ENCODE measurements around the gene SF3B5. TPM values are rescaled to one million over a fixed set of nuclear protein-coding genes. Genes with fewer than 3 reads are reported as not detected.

SF3B5 gene
- total and polyA plus RNA-seq, 2 of the 8 experiments (the other 6 are each of a cell fraction or from before 2014, with no cell fraction given): 195 to 588 TPM

DNA sequence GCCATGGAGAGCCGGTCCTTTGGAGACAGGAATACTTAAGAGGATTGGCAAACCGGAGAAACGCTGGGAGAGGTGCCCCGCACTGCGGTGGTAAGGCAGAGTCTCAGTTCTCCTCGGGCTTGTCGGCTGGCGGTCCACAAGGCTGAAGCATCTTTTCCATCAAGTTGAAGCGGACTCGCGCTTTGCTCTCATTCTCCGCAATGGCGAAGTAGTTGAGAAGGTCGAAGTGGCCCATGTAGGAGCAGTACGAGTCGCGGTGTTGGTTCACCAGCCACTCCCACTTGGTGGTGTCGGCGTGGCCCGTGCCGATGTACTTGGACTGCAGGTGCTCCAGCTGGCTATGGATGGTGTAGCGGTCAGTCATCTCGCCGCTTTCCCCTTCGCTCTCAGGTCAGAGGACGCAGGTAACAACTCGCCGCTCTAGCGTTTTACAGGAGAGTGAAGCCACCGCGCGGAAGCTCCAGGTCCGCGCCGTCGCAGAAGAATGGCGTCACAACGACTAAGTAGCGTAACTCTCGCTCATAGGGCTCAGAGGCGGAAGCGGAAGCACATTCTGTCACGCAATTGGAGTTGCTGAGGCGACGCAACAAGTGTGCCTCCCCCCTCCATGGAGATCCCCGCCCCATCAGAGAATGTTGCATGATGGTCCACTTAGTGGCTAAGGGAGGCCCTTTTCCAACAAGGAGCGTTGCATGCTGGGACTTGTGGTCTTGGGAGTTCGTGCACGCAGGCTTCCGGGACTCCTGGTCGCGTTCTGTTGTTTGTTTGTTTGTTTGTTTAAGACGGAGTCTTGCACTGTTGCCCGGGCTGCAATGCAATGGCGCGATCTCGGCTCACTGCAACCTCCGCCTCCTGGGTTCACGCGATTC lies at the start of gene SF3B5 (continued):
- TF ChIP-seq NANOG (IDR thresholded peaks at IDR 0.05; ENCODE audit: insufficient read depth, low read depth, low read length, poor library complexity, severe bottlenecking): no peak
- TF ChIP-seq TAF1 (IDR thresholded peaks at IDR 0.05; ENCODE audit: low read depth, low read length): peak; percentile 99
- TF ChIP-seq E2F6 (IDR thresholded peaks at IDR 0.05): 0 out of 2 replicates have a peak, but pooled peaks have one; percentile 10
- no peak for TF ChIP-seq EP300 (IDR thresholded peaks at IDR 0.05; ENCODE audit: borderline replicate concordance in 1 of 2, low read depth in 2 of 2, low read length in 2 of 2)
- TF ChIP-seq HDAC6 (IDR thresholded peaks at IDR 0.05; ENCODE audit: low read depth, low read length): no peak
- no peak; the same call in 1 of the 2 replicates for TF ChIP-seq KDM1A (IDR thresholded peaks at IDR 0.05; ENCODE audit: borderline replicate concordance, low read length)
- TF ChIP-seq SIX5 (IDR thresholded peaks at IDR 0.05; ENCODE audit: low read depth, low read length): peak; percentile 59
- TF ChIP-seq NRF1 (IDR thresholded peaks at IDR 0.05; ENCODE audit: low read depth, low read length): no peak
- TF ChIP-seq RNF2 (IDR thresholded peaks at IDR 0.05; ENCODE audit: borderline replicate concordance, low read depth, low read length, missing control alignments, poor library complexity, severe bottlenecking): no peak
- no peak for TF ChIP-seq EGR1 (IDR thresholded peaks at IDR 0.05; ENCODE audit: borderline replicate concordance, low read depth, low read length)
- TF ChIP-seq TBP (IDR thresholded peaks at IDR 0.05; ENCODE audit: low read depth, low read length): peak; percentile 97
- TF ChIP-seq GTF2F1 (IDR thresholded peaks at IDR 0.05; ENCODE audit: borderline replicate concordance, low read depth, low read length): no peak
- no peak for TF ChIP-seq JUN (IDR thresholded peaks at IDR 0.05; ENCODE audit: low read depth, low read length)
- TF ChIP-seq BCL11A (IDR thresholded peaks at IDR 0.05; ENCODE audit: low read depth in 2 of 2, low read length in 2 of 2): no peak
- TF ChIP-seq, protein P1, sequence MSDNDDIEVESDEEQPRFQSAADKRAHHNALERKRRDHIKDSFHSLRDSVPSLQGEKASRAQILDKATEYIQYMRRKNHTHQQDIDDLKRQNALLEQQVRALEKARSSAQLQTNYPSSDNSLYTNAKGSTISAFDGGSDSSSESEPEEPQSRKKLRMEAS (IDR thresholded peaks at IDR 0.05): peak; percentile 73
- TF ChIP-seq, protein P2, sequence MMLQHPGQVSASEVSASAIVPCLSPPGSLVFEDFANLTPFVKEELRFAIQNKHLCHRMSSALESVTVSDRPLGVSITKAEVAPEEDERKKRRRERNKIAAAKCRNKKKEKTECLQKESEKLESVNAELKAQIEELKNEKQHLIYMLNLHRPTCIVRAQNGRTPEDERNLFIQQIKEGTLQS (IDR thresholded peaks at IDR 0.05; ENCODE audit: insufficient read depth, low read depth, low read length): peak; percentile 85
- no peak for TF ChIP-seq RXRA (IDR thresholded peaks at IDR 0.05; ENCODE audit: insufficient read depth, low read depth, low read length)
- TF ChIP-seq KDM5A (IDR thresholded peaks at IDR 0.05; ENCODE audit: low read length): peak; percentile 89
- peak; percentile 96 for TF ChIP-seq RBBP5 (IDR thresholded peaks at IDR 0.05; ENCODE audit: borderline replicate concordance, low read depth, low read length)
- TF ChIP-seq CHD2 (IDR thresholded peaks at IDR 0.05; ENCODE audit: low read length): peak; percentile 63; the same call in 1 of the 2 replicates
- TF ChIP-seq TEAD4 (IDR thresholded peaks at IDR 0.05; ENCODE audit: low read depth, low read length): no peak
